HL-60 (cell line): ENCODE results near the gene ACACB.

Source experiments
- DNase-seq, 2 experiments: peaks; one replicate each; pipeline ENCODE4 v3.0.0-alpha.2; 2010 to 2020; ENCODE audit warnings: low read depth in 1 of 2, low spot score in 1 of 2
- H3K27ac ChIP-seq: fragments of 250-450 bp; sonication (Bioruptor Pico); replicated peaks from 2 replicates; pipeline ENCODE4 v1.5.1; 2020; ENCODE audit warnings: mild to moderate bottlenecking, moderate library complexity
- H3K27me3 ChIP-seq: fragments of 250-450 bp; sonication (Bioruptor Pico); 2 replicates; pipeline ENCODE4 v1.5.1; 2021; ENCODE audit warnings: mild to moderate bottlenecking, moderate library complexity; ENCODE audit not compliant: insufficient read depth, poor library complexity, severe bottlenecking
- H3K4me3 ChIP-seq: replicated peaks from 2 replicates; pipeline ENCODE4 v1.5.1; 2011; ENCODE audit warnings: mild to moderate bottlenecking, control low read depth, low read length; ENCODE audit not compliant: insufficient read depth
- GABPA ChIP-seq: IDR thresholded peaks from 2 replicates; pipeline ENCODE4 v1.6.1; 2012; ENCODE audit warnings: low read depth
- POLR2AphosphoS5 ChIP-seq: IDR thresholded peaks from 2 replicates; pipeline ENCODE4 v1.6.1; 2012; ENCODE audit warnings: low read depth
- REST ChIP-seq: IDR thresholded peaks from 2 replicates; pipeline ENCODE4 v1.6.1; 2012; ENCODE audit warnings: low read depth; ENCODE audit not compliant: insufficient replicate concordance
- SPI1 ChIP-seq: IDR thresholded peaks from 2 replicates; pipeline ENCODE4 v1.6.1; 2012; ENCODE audit warnings: low read depth, mild to moderate bottlenecking, borderline replicate concordance
- TF ChIP-seq, protein P1 (sequence below): IDR thresholded peaks from one replicate; pipeline ENCODE4 v1.5.1; 2011; ENCODE audit warnings: low read length, control low read depth, inconsistent platforms; ENCODE audit not compliant: insufficient read depth

The ACACB gene

DNA sequence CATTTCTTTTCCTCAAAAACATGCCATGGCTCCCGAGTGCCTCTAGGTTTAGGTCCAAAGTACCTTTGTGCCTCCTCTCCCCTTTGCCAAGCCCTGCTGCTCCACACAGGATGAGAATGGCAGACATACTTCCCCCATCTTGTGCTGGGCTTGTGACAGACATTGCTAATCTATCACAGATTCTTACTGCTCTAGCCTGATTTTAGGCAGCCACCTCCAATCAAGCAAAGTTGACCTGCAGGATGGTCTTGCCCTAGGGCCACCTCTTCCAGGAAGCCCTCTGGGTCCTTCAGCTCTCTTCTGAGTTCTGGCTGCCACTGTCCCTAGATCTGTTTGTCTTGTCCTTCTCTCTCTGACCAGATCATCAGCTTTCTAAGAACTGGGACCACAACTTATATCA lies 172.2 kb downstream of the ACACB start:
- DNase-seq: no peak
- Histone ChIP-seq H3K4me3 (no peak overlapping the region), H3K27ac (no peak overlapping the region), H3K27me3 (peaks cover 16% of the 10 kb centered on the region)
- TF ChIP-seq GABPA (no peak), POLR2AphosphoS5 (no peak), SPI1 (no peak), REST (no peak)
- TF ChIP-seq, protein P1, sequence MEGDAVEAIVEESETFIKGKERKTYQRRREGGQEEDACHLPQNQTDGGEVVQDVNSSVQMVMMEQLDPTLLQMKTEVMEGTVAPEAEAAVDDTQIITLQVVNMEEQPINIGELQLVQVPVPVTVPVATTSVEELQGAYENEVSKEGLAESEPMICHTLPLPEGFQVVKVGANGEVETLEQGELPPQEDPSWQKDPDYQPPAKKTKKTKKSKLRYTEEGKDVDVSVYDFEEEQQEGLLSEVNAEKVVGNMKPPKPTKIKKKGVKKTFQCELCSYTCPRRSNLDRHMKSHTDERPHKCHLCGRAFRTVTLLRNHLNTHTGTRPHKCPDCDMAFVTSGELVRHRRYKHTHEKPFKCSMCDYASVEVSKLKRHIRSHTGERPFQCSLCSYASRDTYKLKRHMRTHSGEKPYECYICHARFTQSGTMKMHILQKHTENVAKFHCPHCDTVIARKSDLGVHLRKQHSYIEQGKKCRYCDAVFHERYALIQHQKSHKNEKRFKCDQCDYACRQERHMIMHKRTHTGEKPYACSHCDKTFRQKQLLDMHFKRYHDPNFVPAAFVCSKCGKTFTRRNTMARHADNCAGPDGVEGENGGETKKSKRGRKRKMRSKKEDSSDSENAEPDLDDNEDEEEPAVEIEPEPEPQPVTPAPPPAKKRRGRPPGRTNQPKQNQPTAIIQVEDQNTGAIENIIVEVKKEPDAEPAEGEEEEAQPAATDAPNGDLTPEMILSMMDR: no peak

- Histone ChIP-seq H3K27me3 (peaks cover 16% of the 10 kb centered on the region), H3K4me3 (no peak overlapping the region), H3K27ac (no peak overlapping the region)
- TF ChIP-seq POLR2AphosphoS5 (no peak), REST (no peak), GABPA (no peak), SPI1 (no peak)
- TF ChIP-seq, protein P1: no peak
- DNase-seq: no peak
Observed at GRCh38 chr12:109289004-109289403, 172.6 kb downstream of the ACACB start.

DNA sequence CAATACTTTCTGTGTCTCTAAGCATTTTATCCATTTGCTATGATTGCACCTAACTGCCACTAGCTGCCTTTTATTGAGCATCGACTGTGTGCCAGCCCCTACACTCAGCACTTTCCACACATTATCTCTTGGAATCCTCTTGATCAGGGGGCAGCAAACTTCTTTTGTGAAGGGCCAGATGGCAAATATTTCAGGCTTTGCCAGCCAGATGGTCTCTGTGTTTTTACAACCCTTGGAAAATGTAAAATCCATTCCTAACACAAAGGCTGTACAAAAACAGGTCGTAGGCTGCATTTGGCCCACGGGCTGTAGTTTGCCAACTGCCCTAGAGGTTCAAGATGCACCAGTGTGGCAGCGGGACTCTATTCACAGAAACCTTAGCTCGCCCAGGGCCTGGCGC lies 173.2 kb downstream of the ACACB start:
- Histone ChIP-seq H3K27me3 (peaks cover 16% of the 10 kb centered on the region), H3K4me3 (no peak overlapping the region), H3K27ac (no peak overlapping the region)
- TF ChIP-seq GABPA: no peak
- no peak for TF ChIP-seq REST
- TF ChIP-seq, protein P1: no peak
- DNase-seq: no peak
